Measurements from ENCODE around the gene F13B.
"Not testable (repeated sequence)": the region's sequence is repeated elsewhere in the genome, so short reads cannot be mapped to it uniquely, and the experiment has no call there.

Gene F13B

GRCh38 chr1:197099444-197099843 is 32.4 kb upstream of the F13B start:
- H3K9ac ChIP-seq (ENCODE audit: low read length) = no peak overlapping the region

GRCh38 chr1:197096971-197097370 is 29.9 kb upstream of the F13B start:
- not testable (repeated sequence) for H3K9ac ChIP-seq (ENCODE audit: low read length); H4K8ac ChIP-seq (ENCODE audit: low read depth, low read length); H3K27ac ChIP-seq (ENCODE audit: low read depth, low read length); H4K5ac ChIP-seq (ENCODE audit: low read length); H3K36me3 ChIP-seq (ENCODE audit: control insufficient read depth, insufficient read depth, low read length); H2BK120ac ChIP-seq (ENCODE audit: low read depth, low read length); H3K4me3 ChIP-seq (ENCODE audit: low read length); H3K4me1 ChIP-seq (ENCODE audit: control insufficient read depth, low read depth, low read length); H2BK5ac ChIP-seq (ENCODE audit: low read length); H3K4ac ChIP-seq (ENCODE audit: low read depth, low read length); H3K18ac ChIP-seq (ENCODE audit: low read length); DNase-seq; H3K79me2 ChIP-seq (ENCODE audit: control insufficient read depth, insufficient read depth, low read length); H3K23ac ChIP-seq (ENCODE audit: low read length); H3K4me2 ChIP-seq (ENCODE audit: low read length); H2BK15ac ChIP-seq (replicated peaks; ENCODE audit: low read depth); H3K27me3 ChIP-seq (ENCODE audit: insufficient read depth, low read length, poor library complexity); H3K56ac ChIP-seq (ENCODE audit: low read length); H3K79me1 ChIP-seq (ENCODE audit: low read length); H2AK5ac ChIP-seq (ENCODE audit: low read length)
- WGBS (ENCODE audit: extremely low coverage, insufficient coverage, low lambda C conversion rate) = no CpG with 5 or more reads among the region's 2 CpGs

More at GRCh38 chr1:197099444-197099843, 32.4 kb upstream of the F13B start:
- no peak overlapping the region for H3K23ac ChIP-seq (ENCODE audit: low read length)
- no peak for DNase-seq
- no peak overlapping the region for H4K8ac ChIP-seq (ENCODE audit: low read depth, low read length)
- H3K79me2 ChIP-seq (ENCODE audit: control insufficient read depth, insufficient read depth, low read length) = no peaks in the 10 kb centered on the region
- peaks cover under 1% of the 10 kb centered on the region for H3K36me3 ChIP-seq (ENCODE audit: control insufficient read depth, insufficient read depth, low read length)
- H3K4me2 ChIP-seq (ENCODE audit: low read length) = no peak overlapping the region
- no peak overlapping the region for H2BK15ac ChIP-seq (replicated peaks; ENCODE audit: low read depth)
- no peak overlapping the region for H3K4ac ChIP-seq (ENCODE audit: low read depth, low read length)
- H3K56ac ChIP-seq (ENCODE audit: low read length) = no peak overlapping the region
- H3K4me3 ChIP-seq (ENCODE audit: low read length) = no peak overlapping the region
- no peaks in the 10 kb centered on the region for H3K27me3 ChIP-seq (ENCODE audit: insufficient read depth, low read length, poor library complexity)
- no peak overlapping the region for H2BK120ac ChIP-seq (ENCODE audit: low read depth, low read length)
- H4K5ac ChIP-seq (ENCODE audit: low read length) = no peak overlapping the region
- no peak overlapping the region for H3K18ac ChIP-seq (ENCODE audit: low read length)
- H3K79me1 ChIP-seq (ENCODE audit: low read length) = no peaks in the 10 kb centered on the region
- H3K27ac ChIP-seq (ENCODE audit: low read depth, low read length) = no peak overlapping the region
- no peak overlapping the region for H2BK5ac ChIP-seq (ENCODE audit: low read length)
- no peaks in the 10 kb centered on the region for H3K4me1 ChIP-seq (ENCODE audit: control insufficient read depth, low read depth, low read length)
- H2AK5ac ChIP-seq (ENCODE audit: low read length) = no peak overlapping the region

- Histone ChIP-seq H3K4me2 (ENCODE audit: low read length) (no peak overlapping the region), H3K79me1 (ENCODE audit: low read length) (no peaks in the 10 kb centered on the region), H2BK120ac (ENCODE audit: low read depth, low read length) (no peak overlapping the region), H3K23ac (ENCODE audit: low read length) (no peak overlapping the region), H3K27me3 (ENCODE audit: insufficient read depth, low read length, poor library complexity) (no peaks in the 10 kb centered on the region), H3K36me3 (ENCODE audit: control insufficient read depth, insufficient read depth, low read length) (no peaks in the 10 kb centered on the region), H3K4me1 (ENCODE audit: control insufficient read depth, low read depth, low read length) (no peaks in the 10 kb centered on the region), H2BK15ac (replicated peaks; ENCODE audit: low read depth) (no peak overlapping the region), H3K56ac (ENCODE audit: low read length) (no peak overlapping the region), H3K79me2 (ENCODE audit: control insufficient read depth, insufficient read depth, low read length) (no peaks in the 10 kb centered on the region), H3K4ac (ENCODE audit: low read depth, low read length) (no peak overlapping the region), H3K27ac (ENCODE audit: low read depth, low read length) (no peak overlapping the region), H3K9ac (ENCODE audit: low read length) (no peak overlapping the region), H2AK5ac (ENCODE audit: low read length) (no peak overlapping the region), H3K4me3 (ENCODE audit: low read length) (no peak overlapping the region), H4K5ac (ENCODE audit: low read length) (no peak overlapping the region), H3K18ac (ENCODE audit: low read length) (no peak overlapping the region), H4K8ac (ENCODE audit: low read depth, low read length) (no peak overlapping the region), H2BK5ac (ENCODE audit: low read length) (no peak overlapping the region)
- WGBS (ENCODE audit: extremely low coverage, insufficient coverage, low lambda C conversion rate) = no CpG with 5 or more reads among the region's 1 CpG
- DNase-seq = no peak
Measured at GRCh38 chr1:197096137-197096536, 29.1 kb upstream of the F13B start.

GRCh38 chr1:197093226-197093885 is 26.3 kb upstream of the F13B start:
- Histone ChIP-seq H3K4me1 (ENCODE audit: control insufficient read depth, low read depth, low read length) (no peaks in the 10 kb centered on the region), H2BK120ac (ENCODE audit: low read depth, low read length) (no peak overlapping the region), H4K5ac (ENCODE audit: low read length) (no peak overlapping the region), H3K4me3 (ENCODE audit: low read length) (no peak overlapping the region), H3K79me2 (ENCODE audit: control insufficient read depth, insufficient read depth, low read length) (no peaks in the 10 kb centered on the region), H3K27me3 (ENCODE audit: insufficient read depth, low read length, poor library complexity) (no peaks in the 10 kb centered on the region), H3K56ac (ENCODE audit: low read length) (no peak overlapping the region), H2BK15ac (replicated peaks; ENCODE audit: low read depth) (no peak overlapping the region), H3K9ac (ENCODE audit: low read length) (no peak overlapping the region), H3K4me2 (ENCODE audit: low read length) (no peak overlapping the region), H3K27ac (ENCODE audit: low read depth, low read length) (no peak overlapping the region), H4K8ac (ENCODE audit: low read depth, low read length) (no peak overlapping the region), H3K23ac (ENCODE audit: low read length) (no peak overlapping the region), H3K4ac (ENCODE audit: low read depth, low read length) (no peak overlapping the region), H2AK5ac (ENCODE audit: low read length) (no peak overlapping the region), H3K36me3 (ENCODE audit: control insufficient read depth, insufficient read depth, low read length) (no peaks in the 10 kb centered on the region), H3K18ac (ENCODE audit: low read length) (no peak overlapping the region), H3K79me1 (ENCODE audit: low read length) (no peaks in the 10 kb centered on the region), H2BK5ac (ENCODE audit: low read length) (no peak overlapping the region)
- no peak for DNase-seq
- no CpG with 5 or more reads among the region's 4 CpGs for WGBS (ENCODE audit: extremely low coverage, insufficient coverage, low lambda C conversion rate)

- Histone ChIP-seq H3K79me1 (ENCODE audit: low read length) (no peaks in the 10 kb centered on the region), H2BK5ac (ENCODE audit: low read length) (no peak overlapping the region), H3K9ac (ENCODE audit: low read length) (no peak overlapping the region), H3K27me3 (ENCODE audit: insufficient read depth, low read length, poor library complexity) (no peaks in the 10 kb centered on the region), H3K23ac (ENCODE audit: low read length) (no peak overlapping the region), H3K18ac (ENCODE audit: low read length) (no peak overlapping the region), H2AK5ac (ENCODE audit: low read length) (no peak overlapping the region), H2BK120ac (ENCODE audit: low read depth, low read length) (no peak overlapping the region), H3K56ac (ENCODE audit: low read length) (no peak overlapping the region), H3K4me3 (ENCODE audit: low read length) (no peak overlapping the region), H3K4me2 (ENCODE audit: low read length) (no peak overlapping the region), H4K8ac (ENCODE audit: low read depth, low read length) (no peak overlapping the region), H3K36me3 (ENCODE audit: control insufficient read depth, insufficient read depth, low read length) (peaks cover 1% of the 10 kb centered on the region), H3K4ac (ENCODE audit: low read depth, low read length) (no peak overlapping the region), H3K4me1 (ENCODE audit: control insufficient read depth, low read depth, low read length) (no peaks in the 10 kb centered on the region), H4K5ac (ENCODE audit: low read length) (no peak overlapping the region), H2BK15ac (replicated peaks; ENCODE audit: low read depth) (no peak overlapping the region), H3K27ac (ENCODE audit: low read depth, low read length) (no peak overlapping the region), H3K79me2 (ENCODE audit: control insufficient read depth, insufficient read depth, low read length) (no peaks in the 10 kb centered on the region)
- no CpG with 5 or more reads among the region's 1 CpG for WGBS (ENCODE audit: extremely low coverage, insufficient coverage, low lambda C conversion rate)
- DNase-seq = no peak
Measured at GRCh38 chr1:197092491-197093023, 25.5 kb upstream of the F13B start.

GRCh38 chr1:197083474-197083873 is 16.4 kb upstream of the F13B start:
- H3K36me3 ChIP-seq (ENCODE audit: control insufficient read depth, insufficient read depth, low read length) = peaks cover 6% of the 10 kb centered on the region
- no peak overlapping the region for H3K18ac ChIP-seq (ENCODE audit: low read length)
- H3K9ac ChIP-seq (ENCODE audit: low read length) = no peak overlapping the region

More at GRCh38 chr1:197083474-197083873, 16.4 kb upstream of the F13B start:
- Histone ChIP-seq H3K4me3 (ENCODE audit: low read length) (no peak overlapping the region), H2BK5ac (ENCODE audit: low read length) (no peak overlapping the region), H3K27ac (ENCODE audit: low read depth, low read length) (no peak overlapping the region), H2BK15ac (replicated peaks; ENCODE audit: low read depth) (no peak overlapping the region), H3K4ac (ENCODE audit: low read depth, low read length) (no peak overlapping the region), H3K79me2 (ENCODE audit: control insufficient read depth, insufficient read depth, low read length) (no peaks in the 10 kb centered on the region), H3K4me1 (ENCODE audit: control insufficient read depth, low read depth, low read length) (no peaks in the 10 kb centered on the region), H3K4me2 (ENCODE audit: low read length) (no peak overlapping the region), H3K56ac (ENCODE audit: low read length) (no peak overlapping the region), H3K79me1 (ENCODE audit: low read length) (no peaks in the 10 kb centered on the region), H2AK5ac (ENCODE audit: low read length) (no peak overlapping the region), H3K27me3 (ENCODE audit: insufficient read depth, low read length, poor library complexity) (no peaks in the 10 kb centered on the region), H2BK120ac (ENCODE audit: low read depth, low read length) (no peak overlapping the region), H3K23ac (ENCODE audit: low read length) (no peak overlapping the region), H4K8ac (ENCODE audit: low read depth, low read length) (no peak overlapping the region), H4K5ac (ENCODE audit: low read length) (no peak overlapping the region)
- no peak for DNase-seq
